H1 (cell line): Measurements from ENCODE around the gene CD28.

Experiments
- CEBPB ChIP-seq: IDR thresholded peaks from 2 replicates; pipeline ENCODE4 v1.6.1; 2012; ENCODE audit warnings: low read depth, low read length
- EZH2 ChIP-seq: fragments of 200-600 bp; sonication (generic); IDR thresholded peaks from 2 replicates; pipeline ENCODE4 v1.7.1; 2012; ENCODE audit warnings: low read depth, mild to moderate bottlenecking, moderate library complexity, low read length, inconsistent platforms; ENCODE audit not compliant: severe bottlenecking
- JUN ChIP-seq: IDR thresholded peaks from 2 replicates; pipeline ENCODE4 v1.6.1; 2011; ENCODE audit warnings: low read depth, mild to moderate bottlenecking, improper control_type of control experiment, low read length
- MAFK ChIP-seq: IDR thresholded peaks from 2 replicates; pipeline ENCODE4 v1.6.1; 2012; ENCODE audit warnings: low read depth, mild to moderate bottlenecking, improper control_type of control experiment, low read length

DNA sequence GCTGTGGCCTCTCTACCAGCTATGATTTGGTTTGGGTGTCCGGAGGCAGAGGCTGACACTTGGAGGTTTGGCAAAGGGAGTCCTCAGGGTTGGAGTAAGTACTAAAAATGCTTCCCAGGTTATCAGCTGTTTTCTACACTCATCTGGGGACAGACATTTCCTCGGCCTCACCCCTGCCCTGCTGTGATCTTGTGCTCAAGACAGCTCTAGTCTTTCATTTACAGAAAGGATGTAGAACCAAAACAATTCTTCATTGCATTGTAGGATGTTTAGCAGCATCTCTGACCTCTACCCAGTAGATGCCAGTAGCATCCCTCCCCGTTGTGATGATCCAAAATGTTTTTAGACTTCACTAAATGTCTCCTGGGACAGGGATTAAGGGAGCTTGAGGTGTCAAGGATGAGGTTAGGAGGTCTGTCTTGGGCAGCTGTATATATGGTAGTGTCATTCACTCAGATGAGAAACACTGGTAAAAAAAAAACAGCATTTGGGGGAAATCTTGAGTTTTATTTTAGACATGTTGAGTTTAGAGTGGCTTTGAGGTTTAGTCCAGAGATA, 26.6 kb downstream of the CD28 start:
- TF ChIP-seq CEBPB (no peak), EZH2 (no peak), JUN (no peak), MAFK (no peak)
